HepG2 (cell line): ENCODE measurements around the gene P2RY6. TPM values are rescaled to one million over a fixed set of nuclear protein-coding genes. Genes with fewer than 3 reads are reported as not detected.

Source experiments
- ATAC-seq: fragments of 200-7000 bp; cut with Tn5 transposase; 3 replicates; pipeline ENCODE4 v1.9.1; 2020; ENCODE audit warnings: mild to moderate bottlenecking, moderate library complexity
- BruUV-seq: library from RNA; stranded (reverse); fragments of 400-500 nt; replicated peaks from 2 replicates; lab custom pipeline; 2021; lab: Mats Ljungman, UMichigan
- CTCF ChIA-PET: fragments of 300-600 bp; formaldehyde crosslinking; extraction: SDS; loops from one replicate; lab custom pipeline; 2021; ENCODE audit warnings: low total read pairs, inconsistent platforms, low intra/inter-chr PET ratio; lab: Yijun Ruan, JAX
- POLR2A ChIA-PET: fragments of 350-600 bp; sonication (Branson Sonifier 250); formaldehyde crosslinking; loops from one replicate; lab custom pipeline; 2020; ENCODE audit warnings: antibody characterized with exemption, inconsistent platforms; lab: Yijun Ruan, JAX
- DNase-seq: peaks from one replicate; pipeline ENCODE4 v3.0.0-alpha.2; 2015; ENCODE audit warnings: low spot score
- FAIRE-seq: peaks from 3 replicates; lab custom pipeline; 2011; peaks lifted over from hg19 to GRCh38; lab: Jason Lieb, UNC
- H2AFZ ChIP-seq: one replicate; pipeline ENCODE4 v1.6.1; 2011; ENCODE audit warnings: low read length, inconsistent platforms
- H3K27ac ChIP-seq: fragments of 300-600 bp; 3 replicates; pipeline ENCODE4 v1.8.0; 2011; ENCODE audit warnings: mixed run types, mild to moderate bottlenecking, mixed read lengths, low read length, inconsistent platforms; ENCODE audit not compliant: insufficient read depth; ENCODE audit errors: extremely low read length
- H3K27me3 ChIP-seq, 2 experiments: fragments of 200-600 bp in 1 of 2; 2 replicates in 1 of 2; 3 replicates in 1 of 2; pipeline versions ENCODE4 v1.6.0 to v1.8.0; 2011; ENCODE audit warnings: low read length in 2 of 2, mild to moderate bottlenecking in 2 of 2, moderate library complexity in 2 of 2, inconsistent platforms in 1 of 2; ENCODE audit not compliant: insufficient read depth in 2 of 2, control insufficient read depth in 1 of 2
- H3K36me3 ChIP-seq, 2 experiments: fragments of 200-600 bp in 1 of 2; replicated peaks in 1 of 2; 2 replicates in 1 of 2; 3 replicates in 1 of 2; pipeline versions ENCODE4 v1.5.1 to v1.8.0; 2011; ENCODE audit warnings: low read length in 2 of 2, inconsistent platforms in 1 of 2; ENCODE audit not compliant: insufficient read depth in 2 of 2, control insufficient read depth in 1 of 2
- H3K4me1 ChIP-seq: 2 replicates; pipeline ENCODE4 v1.5.1; 2012; ENCODE audit warnings: low read length, inconsistent platforms; ENCODE audit not compliant: insufficient read depth
- H3K4me2 ChIP-seq: 2 replicates; pipeline ENCODE4 v1.6.0; 2011; ENCODE audit warnings: low read depth, low read length, inconsistent platforms
- H3K4me3 ChIP-seq, 3 experiments: fragments of 200-600 bp in 1 of 3; sonication (generic), shearing (Covaris generic) in 1 of 3; replicated peaks in 1 of 3; 2 replicates each; pipeline ENCODE4 v1.5.1; 2011 to 2016; ENCODE audit warnings: low read length in 3 of 3, inconsistent platforms in 2 of 3, low read depth in 2 of 3, mild to moderate bottlenecking in 2 of 3, control low read depth in 1 of 3, mixed read lengths in 1 of 3; ENCODE audit not compliant: insufficient read depth in 1 of 3
- H3K79me2 ChIP-seq: one replicate; pipeline ENCODE4 v1.6.1; 2011; ENCODE audit warnings: low read length, inconsistent platforms; ENCODE audit not compliant: insufficient read depth
- H3K9ac ChIP-seq: 2 replicates; pipeline ENCODE4 v1.6.0; 2011; ENCODE audit warnings: mild to moderate bottlenecking, low read depth, low read length, inconsistent platforms; ENCODE audit not compliant: insufficient read depth
- H3K9me3 ChIP-seq: 2 replicates; pipeline ENCODE4 v1.5.1; 2012; ENCODE audit warnings: mild to moderate bottlenecking, low read length
- H4K20me1 ChIP-seq: 2 replicates; pipeline ENCODE4 v1.6.0; 2011; ENCODE audit warnings: inconsistent platforms, mild to moderate bottlenecking, low read length, moderate library complexity; ENCODE audit not compliant: insufficient read depth
- ARHGAP35 ChIP-seq: sonication (generic); formaldehyde crosslinking; IDR thresholded peaks from 2 replicates; pipeline ENCODE4 v1.9.0; 2022; ENCODE audit warnings: mild to moderate bottlenecking, inconsistent platforms, moderate library complexity, missing genetic modification reagents, borderline replicate concordance
- RCOR2 ChIP-seq: IDR thresholded peaks from 2 replicates; pipeline ENCODE4 v1.6.1; 2016; ENCODE audit warnings: missing biosample characterization, missing genetic modification reagents
- ZBTB33 ChIP-seq: sonication (generic); formaldehyde crosslinking; IDR thresholded peaks from 2 replicates; pipeline ENCODE4 v1.4.0; 2020; ENCODE audit warnings: missing genetic modification reagents
- ZMYM3 ChIP-seq: sonication (generic); formaldehyde crosslinking; IDR thresholded peaks from 2 replicates; pipeline ENCODE4 v1.5.1; 2020; ENCODE audit warnings: mild to moderate bottlenecking, missing genetic modification reagents
- WGBS: methylation state at CpG from one replicate; pipeline ENCODE4 v1.1.6; 2017; ENCODE audit warnings: low lambda C conversion rate; 5-methylcytosine and 5-hydroxymethylcytosine counted together
- in situ Hi-C: cut with HindIII; loops from 2 replicates; pipeline ENCODE4 v1.10.0; 2017; ENCODE audit warnings: low pct_unique_long_range_greater_than_20kb; ENCODE audit not compliant: extremely low pct_ligation_motif_present
- intact Hi-C: fragments of 100-400 bp; cut with micrococcal nuclease; formaldehyde crosslinking; loops from one replicate; pipeline ENCODE4 v1.10.0; 2022; ENCODE audit not compliant: unreplicated experiment
- polyA plus RNA-seq, 8 experiments: library from polyadenylated mRNA; depleted of rRNA in 3 of 8; stranded (reverse) in 7 of 8; unstranded in 1 of 8; fragments of >200 nt; fragmentation: Illumina TruSeq in 4 of 8; extraction: Trizol in 4 of 8; gene quantifications; 2 replicates each; pipeline versions ENCODE4 v1.2.1 to v1.2.3, GENCODE V29; 2011 to 2016; ENCODE audit warnings: low read depth in 4 of 8, missing spikeins in 1 of 8, mixed read lengths in 1 of 8; ENCODE audit not compliant: insufficient read depth in 1 of 8
- total RNA-seq, 5 experiments: library from RNA; depleted of rRNA; stranded (reverse); fragments of >200 nt; fragmentation: Illumina TruSeq; extraction: Trizol; gene quantifications; 2 replicates each; pipeline ENCODE4 v1.2.3, GENCODE V29; 2016; ENCODE audit warnings: low read depth in 1 of 5

The P2RY6 gene
- total and polyA plus RNA-seq, 2 of the 13 experiments (the other 11 are each of a cell fraction or from before 2014, with no cell fraction given) = 0.09 to 0.29 TPM

- H3K27me3 ChIP-seq = no peaks in the 10 kb centered on the region
- no peaks in the 10 kb centered on the region for H3K9me3 ChIP-seq
- no peak overlapping the region for H3K4me3 ChIP-seq
- peaks cover 70% of the 10 kb centered on the region for H3K79me2 ChIP-seq
- in situ Hi-C loops (no loop called here), intact Hi-C loops (no loop called here)
- POLR2A ChIA-PET = interaction anchor here (1.2 to 6.2 kb wide), 3 partner anchors 8 to 14 kb away, joined by 4 to 35 read pairs (median 6); no protein-coding TSS in a partner anchor
- H2AFZ ChIP-seq = no peak overlapping the region
- CTCF ChIA-PET = no interaction called here
- BruUV-seq = TSS peak; percentile 13
- TF ChIP-seq ZMYM3 (CRISPR knock-in tag) (0 out of 2 replicates have a peak, but pooled peaks have one; percentile 13), RCOR2 (CRISPR knock-in tag) (no peak)
- H3K4me1 ChIP-seq = peaks cover 83% of the 10 kb centered on the region
- no peak overlapping the region for H3K9ac ChIP-seq
- H3K36me3 ChIP-seq = peaks cover 3 to 14% of the 10 kb centered on the region in 2 experiments; a peak in 3 of 5 replicates
- no peak for DNase-seq
- peaks cover 37% of the 10 kb centered on the region for H4K20me1 ChIP-seq
- no peak for FAIRE-seq
- ATAC-seq = no peak
- no peak overlapping the region for H3K4me2 ChIP-seq
- WGBS = 94% methylated on average over 1 of the region's 1 CpG
- H3K27ac ChIP-seq = no peak overlapping the region
Measured at GRCh38 chr11:73316422-73316821, 44.3 kb downstream of the P2RY6 start.

DNA sequence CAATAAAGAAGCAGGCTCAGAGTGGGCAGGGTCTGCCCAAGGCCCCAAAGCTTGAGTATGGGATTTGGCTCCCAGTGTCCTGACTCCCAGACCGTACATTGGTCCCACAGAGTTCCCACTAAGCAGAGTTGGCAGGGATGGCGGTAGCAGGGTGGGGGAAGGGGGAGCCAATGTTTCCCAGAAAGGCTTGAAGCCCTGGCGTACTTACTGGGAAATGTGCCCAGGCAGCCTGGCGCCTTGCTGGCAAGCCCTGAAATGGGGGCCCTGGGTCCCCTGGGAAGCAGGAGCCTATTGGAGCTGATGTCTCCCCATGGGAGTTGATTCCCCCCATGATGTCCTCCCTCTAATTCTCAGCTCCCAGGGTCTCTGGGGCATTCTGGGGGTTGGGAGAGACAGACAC, 45.2 kb downstream of the P2RY6 start:
- CTCF ChIA-PET = no interaction called here
- no peaks in the 10 kb centered on the region for H3K27me3 ChIP-seq
- DNase-seq (no peak), FAIRE-seq (no peak), ATAC-seq (no peak)
- H3K4me3 ChIP-seq = no peak overlapping the region
- BruUV-seq = no TSS peak
- peaks cover 37% of the 10 kb centered on the region for H4K20me1 ChIP-seq
- TF ChIP-seq ARHGAP35 (CRISPR knock-in tag) = no peak
- TF ChIP-seq ZBTB33 = peak; percentile 92
- 80% methylated on average over 1 of the region's 4 CpGs for WGBS
- no peaks in the 10 kb centered on the region for H3K9me3 ChIP-seq
- intact Hi-C loops = no loop called here
- H3K9ac ChIP-seq = no peak overlapping the region
- no peak overlapping the region for H2AFZ ChIP-seq
- no peak overlapping the region for H3K4me2 ChIP-seq
- peak overlapping the region; percentile 60 for H3K27ac ChIP-seq
- in situ Hi-C loops = no loop called here
- POLR2A ChIA-PET = interaction anchor here (1.0 to 6.2 kb wide), 3 partner anchors 7 to 10 kb away, joined by 5 to 35 read pairs (median 6); no protein-coding TSS in a partner anchor
- H3K79me2 ChIP-seq = peaks cover 66% of the 10 kb centered on the region
- peaks cover 83% of the 10 kb centered on the region for H3K4me1 ChIP-seq
- H3K36me3 ChIP-seq = peaks cover 3 to 15% of the 10 kb centered on the region in 2 experiments; a peak in 4 of 5 replicates
